ENCODE data around the gene MT1F. TPM values are rescaled to one million over a fixed set of nuclear protein-coding genes. Genes with fewer than 3 reads are reported as not detected.

MT1F gene
- total RNA-seq, 3 donors from 2014 or later = 6.1 to 35.5 (median 27.8) TPM

DNA sequence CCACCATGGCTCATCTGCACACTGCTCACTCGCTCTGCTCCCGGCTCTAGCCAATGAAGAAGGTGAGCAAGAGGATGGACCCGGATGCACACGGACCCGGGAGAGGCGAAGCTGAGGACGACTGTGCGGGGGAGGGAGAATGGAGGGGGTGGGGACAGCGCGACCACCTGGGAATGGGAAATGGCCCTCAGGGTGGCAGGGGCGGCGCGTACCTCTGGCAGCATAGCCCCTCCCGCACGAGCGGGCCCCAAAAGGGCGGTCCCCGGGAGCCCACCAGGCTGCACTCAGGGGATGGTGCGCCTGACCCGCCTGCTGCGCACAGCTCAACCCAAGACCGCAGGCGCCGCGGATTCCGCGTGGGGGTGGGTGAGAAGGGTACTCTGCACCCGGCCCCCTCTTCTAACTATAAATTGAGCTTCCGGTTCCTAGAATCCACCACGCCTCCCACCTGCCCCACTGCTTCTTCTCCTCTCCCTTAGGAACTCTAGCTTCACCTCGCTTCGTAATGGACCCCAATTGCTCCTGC is 18.0 kb downstream of the MT1F start:
- peak; percentile 54 to 69 (median 59) for DNase-seq
- H3K4me3 ChIP-seq = no peak overlapping the region
- TF ChIP-seq, protein P1, sequence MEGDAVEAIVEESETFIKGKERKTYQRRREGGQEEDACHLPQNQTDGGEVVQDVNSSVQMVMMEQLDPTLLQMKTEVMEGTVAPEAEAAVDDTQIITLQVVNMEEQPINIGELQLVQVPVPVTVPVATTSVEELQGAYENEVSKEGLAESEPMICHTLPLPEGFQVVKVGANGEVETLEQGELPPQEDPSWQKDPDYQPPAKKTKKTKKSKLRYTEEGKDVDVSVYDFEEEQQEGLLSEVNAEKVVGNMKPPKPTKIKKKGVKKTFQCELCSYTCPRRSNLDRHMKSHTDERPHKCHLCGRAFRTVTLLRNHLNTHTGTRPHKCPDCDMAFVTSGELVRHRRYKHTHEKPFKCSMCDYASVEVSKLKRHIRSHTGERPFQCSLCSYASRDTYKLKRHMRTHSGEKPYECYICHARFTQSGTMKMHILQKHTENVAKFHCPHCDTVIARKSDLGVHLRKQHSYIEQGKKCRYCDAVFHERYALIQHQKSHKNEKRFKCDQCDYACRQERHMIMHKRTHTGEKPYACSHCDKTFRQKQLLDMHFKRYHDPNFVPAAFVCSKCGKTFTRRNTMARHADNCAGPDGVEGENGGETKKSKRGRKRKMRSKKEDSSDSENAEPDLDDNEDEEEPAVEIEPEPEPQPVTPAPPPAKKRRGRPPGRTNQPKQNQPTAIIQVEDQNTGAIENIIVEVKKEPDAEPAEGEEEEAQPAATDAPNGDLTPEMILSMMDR (IDR thresholded peaks at IDR 0.05) = no peak
- no peaks in the 10 kb centered on the region for H3K9me3 ChIP-seq
- intact Hi-C loops (cut with DNase I, micrococcal nuclease) = no loop called here
- H3K4me1 ChIP-seq (ENCODE audit: low read depth) = no peaks in the 10 kb centered on the region
- ATAC-seq = peak; percentile 72
- no peaks in the 10 kb centered on the region for H3K36me3 ChIP-seq (ENCODE audit: low read depth)

DNA sequence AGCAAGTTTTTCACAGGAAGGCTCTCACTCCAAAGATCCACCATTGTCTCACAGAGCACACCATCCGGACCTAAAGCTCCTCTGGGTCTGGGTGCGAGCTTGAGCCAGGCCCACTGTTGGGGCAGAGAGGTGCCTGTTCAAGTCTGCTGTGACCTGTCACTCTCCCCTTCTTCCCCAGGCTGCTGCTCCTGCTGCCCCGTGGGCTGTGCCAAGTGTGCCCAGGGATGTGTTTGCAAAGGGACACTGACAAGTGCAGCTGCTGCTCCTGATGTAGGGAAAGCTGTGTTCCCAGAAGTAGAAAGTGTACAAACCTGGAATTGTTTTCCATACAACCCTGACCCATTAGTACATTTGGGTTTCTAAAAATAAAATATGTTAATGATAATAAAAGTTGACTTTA is 19.7 kb downstream of the MT1F start:
- TF ChIP-seq, protein P1 (IDR thresholded peaks at IDR 0.05) = no peak
- Histone ChIP-seq H3K36me3 (ENCODE audit: low read depth) (no peaks in the 10 kb centered on the region), H3K4me3 (no peak overlapping the region), H3K9me3 (no peaks in the 10 kb centered on the region), H3K4me1 (ENCODE audit: low read depth) (no peaks in the 10 kb centered on the region)
- intact Hi-C loops (cut with DNase I, micrococcal nuclease) = no loop called here
- DNase-seq (no peak), ATAC-seq (no peak)

DNA sequence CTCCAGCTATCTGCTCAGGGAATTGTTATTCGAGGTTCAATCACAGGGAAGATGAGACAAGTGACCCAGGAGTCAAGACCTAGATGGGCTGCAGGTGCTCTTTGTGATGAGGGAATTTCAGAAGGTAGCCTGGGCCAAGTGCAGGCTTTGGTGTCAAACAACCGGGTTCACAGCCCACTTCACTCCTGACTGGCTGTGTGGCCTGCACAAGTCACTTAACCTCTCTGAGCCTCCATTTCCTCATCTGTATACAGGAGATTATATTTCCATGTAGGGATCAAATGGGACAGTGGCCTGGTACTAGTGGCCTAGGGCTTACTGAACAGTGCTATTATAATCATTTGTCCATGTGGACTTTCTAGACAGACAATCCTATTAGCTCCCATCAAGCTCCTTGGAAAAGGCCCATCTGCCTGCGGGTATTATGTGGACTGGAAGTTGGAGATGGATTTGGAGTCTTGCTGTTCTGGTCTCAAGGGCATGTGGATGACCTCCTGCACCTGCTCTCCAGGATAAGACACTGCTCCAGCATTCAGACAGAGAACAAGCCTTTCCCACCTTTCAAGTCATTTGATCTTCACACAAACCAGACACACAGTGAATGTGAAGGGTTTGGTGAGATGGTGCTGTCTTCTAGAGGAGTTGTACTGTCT is 21.4 kb downstream of the MT1F start:
- H3K36me3 ChIP-seq (ENCODE audit: low read depth) = no peaks in the 10 kb centered on the region
- TF ChIP-seq, protein P1 (IDR thresholded peaks at IDR 0.05) = no peak
- no peak overlapping the region for H3K4me3 ChIP-seq
- intact Hi-C loops (cut with DNase I, micrococcal nuclease) = no loop called here
- DNase-seq (no peak), ATAC-seq (no peak)
- peaks cover 13% of the 10 kb centered on the region for H3K4me1 ChIP-seq (ENCODE audit: low read depth)
- H3K9me3 ChIP-seq = no peaks in the 10 kb centered on the region

DNA sequence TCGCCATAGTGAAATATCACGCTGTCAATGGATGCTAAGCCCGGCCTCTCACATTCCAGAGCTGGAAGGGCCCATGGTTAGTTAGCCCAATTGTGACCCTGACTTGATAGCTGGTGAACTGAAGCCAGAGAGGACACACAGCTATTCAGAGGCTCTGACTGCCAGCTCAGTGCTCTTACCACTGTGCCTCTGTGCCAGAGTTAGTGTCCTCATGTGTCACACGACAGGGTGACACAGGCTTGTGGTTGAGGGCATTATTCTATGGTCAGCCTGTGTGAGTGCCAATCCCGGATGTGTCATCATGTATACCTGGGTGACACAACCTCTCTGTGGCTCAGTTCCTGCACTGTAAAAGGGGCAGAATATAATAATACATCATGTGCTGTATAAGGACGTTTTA is 22.1 kb downstream of the MT1F start:
- intact Hi-C loops (cut with DNase I, micrococcal nuclease) = no loop called here
- TF ChIP-seq, protein P1 (IDR thresholded peaks at IDR 0.05) = no peak
- DNase-seq (no peak), ATAC-seq (no peak)
- no peaks in the 10 kb centered on the region for H3K9me3 ChIP-seq
- no peaks in the 10 kb centered on the region for H3K36me3 ChIP-seq (ENCODE audit: low read depth)
- peaks cover 13% of the 10 kb centered on the region for H3K4me1 ChIP-seq (ENCODE audit: low read depth)
- H3K4me3 ChIP-seq = no peak overlapping the region

DNA sequence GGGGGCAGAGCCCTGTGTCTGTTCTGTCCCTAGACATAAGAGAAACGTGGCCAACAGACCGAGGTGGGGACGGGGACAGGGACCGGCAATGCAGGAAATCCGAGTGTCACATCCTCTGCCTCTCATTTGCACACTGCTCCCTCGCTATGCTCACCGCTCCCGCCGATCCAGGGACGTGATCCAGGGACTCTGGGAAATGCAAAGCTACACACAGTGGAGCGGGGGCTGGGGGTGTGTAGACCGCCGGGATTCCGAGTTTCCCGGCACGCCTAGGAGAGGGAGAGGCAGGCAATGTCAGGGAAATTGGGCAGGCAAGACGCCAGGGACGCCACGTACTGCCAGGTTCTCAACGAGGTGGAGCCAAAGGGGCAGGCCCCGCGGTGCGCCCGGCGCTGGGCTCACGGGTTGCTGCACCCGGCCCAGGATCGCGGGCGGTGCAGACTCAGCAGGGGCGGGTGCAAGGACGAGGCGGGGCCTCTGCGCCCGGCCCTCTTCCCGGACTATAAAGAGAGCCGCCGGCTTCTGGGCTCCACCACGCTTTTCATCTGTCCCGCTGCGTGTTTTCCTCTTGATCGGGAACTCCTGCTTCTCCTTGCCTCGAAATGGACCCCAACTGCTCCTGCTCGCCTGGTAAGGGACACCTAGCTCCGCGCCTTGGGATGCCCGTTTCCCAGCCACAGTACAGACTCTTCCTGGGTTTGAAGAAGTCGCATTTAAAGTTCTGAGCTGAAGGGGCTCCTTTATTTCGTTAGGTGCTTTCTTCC is 24.4 kb downstream of the MT1F start, which contains the start of gene MT1X:
Gene MT1X, plus strand, starts transcription at position 532 of the 764 bp plus-strand sequence. Its CDS starts 71 bp downstream, at position 603.
- H3K36me3 ChIP-seq (ENCODE audit: low read depth) = no peaks in the 10 kb centered on the region
- H3K4me3 ChIP-seq = peak within 1 kb of the TSS; percentile 16
- DNase-seq (peak; percentile 96 to 97 (median 97)), ATAC-seq (peak; percentile 99)
- peaks cover 13% of the 10 kb centered on the region for H3K4me1 ChIP-seq (ENCODE audit: low read depth)
- intact Hi-C loops (cut with DNase I, micrococcal nuclease) = no loop called here
- no peaks in the 10 kb centered on the region for H3K9me3 ChIP-seq
- TF ChIP-seq, protein P1 (IDR thresholded peaks at IDR 0.05) = no peak

Data from mucosa of descending colon (tissue), 3 donors.